ENCODE data around the gene CLSTN1. TPM values are rescaled to one million over a fixed set of nuclear protein-coding genes. Genes with fewer than 3 reads are reported as not detected.

CLSTN1 gene
- total RNA-seq, 1 experiment from 2014 or later = 99.3 TPM

DNA sequence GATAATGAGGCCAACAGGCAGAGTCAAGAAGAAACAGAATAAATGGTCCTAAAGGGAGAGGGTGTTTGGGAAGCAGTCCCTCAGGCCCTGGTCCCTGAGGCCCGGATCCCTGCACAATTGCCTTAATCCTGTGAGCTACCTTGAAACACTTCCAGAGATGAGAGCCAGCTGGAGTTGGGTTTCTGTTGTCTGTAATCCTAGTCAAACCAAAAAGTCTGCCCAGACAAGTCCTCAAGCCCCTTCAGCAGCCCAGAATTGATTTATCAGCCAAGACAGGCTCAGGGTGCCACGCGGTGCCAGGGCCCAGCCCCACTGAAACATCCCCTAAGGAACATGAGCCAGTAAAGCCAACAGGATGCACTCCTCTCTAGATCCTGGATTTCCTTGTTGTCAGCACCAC lies 16.4 kb upstream of the CLSTN1 start:
- H3K36me3 Mint-ChIP-seq (ENCODE audit: insufficient read depth, unreplicated experiment) = no peaks in the 10 kb centered on the region
- TF ChIP-seq, protein P1, sequence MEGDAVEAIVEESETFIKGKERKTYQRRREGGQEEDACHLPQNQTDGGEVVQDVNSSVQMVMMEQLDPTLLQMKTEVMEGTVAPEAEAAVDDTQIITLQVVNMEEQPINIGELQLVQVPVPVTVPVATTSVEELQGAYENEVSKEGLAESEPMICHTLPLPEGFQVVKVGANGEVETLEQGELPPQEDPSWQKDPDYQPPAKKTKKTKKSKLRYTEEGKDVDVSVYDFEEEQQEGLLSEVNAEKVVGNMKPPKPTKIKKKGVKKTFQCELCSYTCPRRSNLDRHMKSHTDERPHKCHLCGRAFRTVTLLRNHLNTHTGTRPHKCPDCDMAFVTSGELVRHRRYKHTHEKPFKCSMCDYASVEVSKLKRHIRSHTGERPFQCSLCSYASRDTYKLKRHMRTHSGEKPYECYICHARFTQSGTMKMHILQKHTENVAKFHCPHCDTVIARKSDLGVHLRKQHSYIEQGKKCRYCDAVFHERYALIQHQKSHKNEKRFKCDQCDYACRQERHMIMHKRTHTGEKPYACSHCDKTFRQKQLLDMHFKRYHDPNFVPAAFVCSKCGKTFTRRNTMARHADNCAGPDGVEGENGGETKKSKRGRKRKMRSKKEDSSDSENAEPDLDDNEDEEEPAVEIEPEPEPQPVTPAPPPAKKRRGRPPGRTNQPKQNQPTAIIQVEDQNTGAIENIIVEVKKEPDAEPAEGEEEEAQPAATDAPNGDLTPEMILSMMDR (IDR thresholded peaks at IDR 0.05; ENCODE audit: unreplicated experiment) = no peak
- H3K9me3 Mint-ChIP-seq (ENCODE audit: low read depth, unreplicated experiment) = no peaks in the 10 kb centered on the region
- no TSS peak for BruUV-seq (replicated peaks)
- no peak overlapping the region for H3K4me3 Mint-ChIP-seq (ENCODE audit: low read depth, unreplicated experiment)
- no peak for DNase-seq
- no peaks in the 10 kb centered on the region for H3K27me3 Mint-ChIP-seq (ENCODE audit: unreplicated experiment)
- CTCF ChIA-PET = interaction anchor here (0.5 kb wide), 1 partner anchor 88 kb away, joined by 4 read pairs; no protein-coding TSS in a partner anchor
- H3K27ac Mint-ChIP-seq (ENCODE audit: unreplicated experiment) = no peak overlapping the region
- intact Hi-C loops (cut with micrococcal nuclease; ENCODE audit: unreplicated experiment) = no loop called here
- H3K4me1 Mint-ChIP-seq (ENCODE audit: low read depth, unreplicated experiment) = no peaks in the 10 kb centered on the region

DNA sequence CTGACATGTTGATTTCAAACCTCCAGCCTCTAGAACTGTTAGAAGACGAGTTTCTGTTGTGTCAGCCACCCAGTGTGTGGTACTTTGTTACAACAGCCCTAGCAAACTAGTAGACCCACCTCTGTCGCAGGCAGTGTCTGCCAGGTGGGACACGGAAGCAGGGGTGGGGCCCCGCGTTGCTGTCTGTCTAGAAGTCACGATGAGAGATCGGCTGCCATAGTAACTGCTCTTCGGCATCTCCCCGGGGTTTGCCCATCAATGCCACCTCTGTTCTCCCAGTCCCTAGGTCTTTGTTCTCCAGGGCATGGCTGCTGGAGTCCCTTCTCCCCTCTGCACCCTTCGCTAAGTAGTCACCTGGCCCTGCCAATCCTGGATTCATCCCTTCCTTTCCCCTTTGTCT lies 15.2 kb upstream of the CLSTN1 start:
- no peak overlapping the region for H3K27ac Mint-ChIP-seq (ENCODE audit: unreplicated experiment)
- no peak for DNase-seq
- no TSS peak for BruUV-seq (replicated peaks)
- no peaks in the 10 kb centered on the region for H3K27me3 Mint-ChIP-seq (ENCODE audit: unreplicated experiment)
- H3K4me3 Mint-ChIP-seq (ENCODE audit: low read depth, unreplicated experiment) = no peak overlapping the region
- H3K36me3 Mint-ChIP-seq (ENCODE audit: insufficient read depth, unreplicated experiment) = no peaks in the 10 kb centered on the region
- H3K4me1 Mint-ChIP-seq (ENCODE audit: low read depth, unreplicated experiment) = no peaks in the 10 kb centered on the region
- CTCF ChIA-PET = no interaction called here
- TF ChIP-seq, protein P1 (IDR thresholded peaks at IDR 0.05; ENCODE audit: unreplicated experiment) = no peak
- intact Hi-C loops (cut with micrococcal nuclease; ENCODE audit: unreplicated experiment) = no loop called here
- H3K9me3 Mint-ChIP-seq (ENCODE audit: low read depth, unreplicated experiment) = no peaks in the 10 kb centered on the region

DNA sequence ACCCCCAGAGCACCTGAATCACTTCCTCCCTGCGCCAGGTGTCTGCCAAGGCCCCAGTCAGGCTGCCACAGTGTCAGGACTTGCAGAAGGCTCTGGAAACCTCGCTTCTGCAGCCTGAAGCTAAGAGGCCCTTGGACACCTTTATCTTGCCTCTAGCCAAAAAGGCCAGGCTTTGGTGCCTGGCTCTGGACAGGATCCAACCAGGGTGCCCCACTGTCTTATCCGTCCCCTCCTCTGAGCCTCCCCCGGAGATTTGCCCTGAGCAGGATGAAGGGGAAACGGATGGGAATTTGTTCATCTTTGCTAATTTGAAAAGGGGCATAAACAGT lies 12.8 kb upstream of the CLSTN1 start:
- TF ChIP-seq, protein P1 (IDR thresholded peaks at IDR 0.05; ENCODE audit: unreplicated experiment) = no peak
- intact Hi-C loops (cut with micrococcal nuclease; ENCODE audit: unreplicated experiment) = no loop called here
- H3K9me3 Mint-ChIP-seq (ENCODE audit: low read depth, unreplicated experiment) = no peaks in the 10 kb centered on the region
- H3K27ac Mint-ChIP-seq (ENCODE audit: unreplicated experiment) = no peak overlapping the region
- no peak overlapping the region for H3K4me3 Mint-ChIP-seq (ENCODE audit: low read depth, unreplicated experiment)
- DNase-seq = no peak
- CTCF ChIA-PET = no interaction called here
- H3K36me3 Mint-ChIP-seq (ENCODE audit: insufficient read depth, unreplicated experiment) = no peaks in the 10 kb centered on the region
- no TSS peak for BruUV-seq (replicated peaks)
- no peaks in the 10 kb centered on the region for H3K4me1 Mint-ChIP-seq (ENCODE audit: low read depth, unreplicated experiment)
- H3K27me3 Mint-ChIP-seq (ENCODE audit: unreplicated experiment) = no peaks in the 10 kb centered on the region

DNA sequence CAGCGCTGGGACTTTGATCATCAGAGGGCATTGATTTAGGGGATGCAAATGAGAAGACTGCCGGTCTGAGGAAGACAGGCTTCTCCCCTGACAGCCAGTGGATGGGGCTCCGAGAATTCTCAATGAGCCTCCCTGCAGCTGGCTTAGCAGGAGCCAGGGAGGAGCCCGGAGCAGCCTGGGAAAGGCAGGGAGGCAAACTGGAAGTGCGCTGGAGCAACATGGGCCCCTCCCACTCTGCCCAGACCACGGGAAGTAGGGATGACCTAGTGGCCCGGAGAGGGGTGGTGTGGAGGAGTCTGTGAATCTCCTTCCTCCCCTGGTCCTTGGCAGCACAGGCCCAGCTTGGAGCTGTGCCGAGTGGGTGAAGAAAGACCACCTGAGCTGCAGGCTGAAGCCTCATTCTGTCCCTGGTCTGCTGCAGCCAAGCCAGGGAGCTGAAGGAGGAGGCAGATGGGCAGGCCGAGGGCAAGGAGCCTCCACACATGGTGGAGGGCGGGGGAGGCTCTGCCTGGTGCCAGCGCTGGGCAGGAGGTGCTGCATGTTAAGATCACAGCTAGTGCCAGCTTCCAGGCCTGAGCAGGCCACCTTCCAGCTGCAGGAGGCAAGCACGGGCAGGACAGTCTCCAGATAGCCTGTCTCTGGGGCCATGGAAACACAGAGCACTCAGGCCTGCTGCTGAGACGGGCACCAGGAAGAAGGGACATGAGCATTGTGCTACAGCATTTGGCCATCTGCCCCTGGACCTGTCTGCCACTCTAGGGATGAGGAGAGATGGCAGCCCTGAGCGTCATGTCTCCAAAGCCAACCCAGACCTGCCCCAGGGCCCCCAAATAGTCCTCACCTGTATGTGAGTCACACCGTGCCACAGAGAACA lies 12.2 kb upstream of the CLSTN1 start:
- TF ChIP-seq, protein P1 (IDR thresholded peaks at IDR 0.05; ENCODE audit: unreplicated experiment) = no peak
- intact Hi-C loops (cut with micrococcal nuclease; ENCODE audit: unreplicated experiment) = no loop called here
- no TSS peak for BruUV-seq (replicated peaks)
- CTCF ChIA-PET = no interaction called here
- no peaks in the 10 kb centered on the region for H3K4me1 Mint-ChIP-seq (ENCODE audit: low read depth, unreplicated experiment)
- H3K27me3 Mint-ChIP-seq (ENCODE audit: unreplicated experiment) = no peaks in the 10 kb centered on the region
- H3K4me3 Mint-ChIP-seq (ENCODE audit: low read depth, unreplicated experiment) = no peak overlapping the region
- H3K9me3 Mint-ChIP-seq (ENCODE audit: low read depth, unreplicated experiment) = no peaks in the 10 kb centered on the region
- no peak overlapping the region for H3K27ac Mint-ChIP-seq (ENCODE audit: unreplicated experiment)
- peak; percentile 15 for DNase-seq
- H3K36me3 Mint-ChIP-seq (ENCODE audit: insufficient read depth, unreplicated experiment) = no peaks in the 10 kb centered on the region

Measured in Calu3 (cell line).